Limb (tissue), 2 donors: ENCODE measurements around the gene ZCCHC24.
A peak's percentile ranks its signal among the peaks of the same experiment; 100 is the strongest.

Experiments
- DNase-seq, 2 donors: peaks; one replicate each; pipeline ENCODE4 v3.0.0-alpha.2; 2016; ENCODE audit errors: extremely low spot score in 2 of 2

ZCCHC24 gene

GRCh38 chr10:79399223-79399831 is 46.1 kb downstream of the ZCCHC24 start:
- DNase-seq = peak; percentile 83 to 87

GRCh38 chr10:79398642-79399041 is 46.8 kb downstream of the ZCCHC24 start:
- DNase-seq = no peak

- DNase-seq = peak in 1 of 2 donors; percentile 65
These were observed 47.7 kb downstream of the ZCCHC24 start for GRCh38 chr10:79397575-79398303.

- DNase-seq = no peak
These were observed 48.4 kb downstream of the ZCCHC24 start for GRCh38 chr10:79397051-79397450.

GRCh38 chr10:79396520-79396919 is 48.9 kb downstream of the ZCCHC24 start:
- DNase-seq = no peak

GRCh38 chr10:79394664-79395063 is 50.8 kb downstream of the ZCCHC24 start:
- DNase-seq = peak in 1 of 2 donors; percentile 8

- peak in 1 of 2 donors; percentile 19 for DNase-seq
These were observed 51.4 kb downstream of the ZCCHC24 start for GRCh38 chr10:79393924-79394610.

- DNase-seq = peak in 1 of 2 donors; percentile 14
These were observed 52.1 kb downstream of the ZCCHC24 start for GRCh38 chr10:79393221-79393923.

GRCh38 chr10:79392506-79393176 is 52.8 kb downstream of the ZCCHC24 start:
- peak in 1 of 2 donors; percentile 7 for DNase-seq

GRCh38 chr10:79392020-79392398 is 53.4 kb downstream of the ZCCHC24 start:
- DNase-seq = peak in 1 of 2 donors; percentile 21

GRCh38 chr10:79391231-79392019 is 54.0 kb downstream of the ZCCHC24 start:
- peak in 1 of 2 donors; percentile 24 for DNase-seq

GRCh38 chr10:79390551-79391229 is 54.7 kb downstream of the ZCCHC24 start:
- peak in 1 of 2 donors; percentile 39 for DNase-seq

- DNase-seq = no peak
These were observed 55.4 kb downstream of the ZCCHC24 start for GRCh38 chr10:79390057-79390456.

- DNase-seq = no peak
These were observed 57.2 kb downstream of the ZCCHC24 start for GRCh38 chr10:79387974-79388850.

GRCh38 chr10:79387466-79387973 is 57.9 kb downstream of the ZCCHC24 start:
- DNase-seq = no peak

- DNase-seq = peak in 1 of 2 donors; percentile 30
These were observed 58.6 kb downstream of the ZCCHC24 start for GRCh38 chr10:79386637-79387465.

- peak in 1 of 2 donors; percentile 37 for DNase-seq
These were observed 59.5 kb downstream of the ZCCHC24 start for GRCh38 chr10:79385804-79386531.
